ENCODE measurements around the gene LRRC75B. TPM values are rescaled to one million over a fixed set of nuclear protein-coding genes. Genes with fewer than 3 reads are reported as not detected.
"Not testable (repeated sequence)": the region's sequence is repeated elsewhere in the genome, so short reads cannot be mapped to it uniquely, and the experiment has no call there.

The LRRC75B gene
- total RNA-seq, 1 experiment from 2014 or later, result 2.2 TPM

DNA sequence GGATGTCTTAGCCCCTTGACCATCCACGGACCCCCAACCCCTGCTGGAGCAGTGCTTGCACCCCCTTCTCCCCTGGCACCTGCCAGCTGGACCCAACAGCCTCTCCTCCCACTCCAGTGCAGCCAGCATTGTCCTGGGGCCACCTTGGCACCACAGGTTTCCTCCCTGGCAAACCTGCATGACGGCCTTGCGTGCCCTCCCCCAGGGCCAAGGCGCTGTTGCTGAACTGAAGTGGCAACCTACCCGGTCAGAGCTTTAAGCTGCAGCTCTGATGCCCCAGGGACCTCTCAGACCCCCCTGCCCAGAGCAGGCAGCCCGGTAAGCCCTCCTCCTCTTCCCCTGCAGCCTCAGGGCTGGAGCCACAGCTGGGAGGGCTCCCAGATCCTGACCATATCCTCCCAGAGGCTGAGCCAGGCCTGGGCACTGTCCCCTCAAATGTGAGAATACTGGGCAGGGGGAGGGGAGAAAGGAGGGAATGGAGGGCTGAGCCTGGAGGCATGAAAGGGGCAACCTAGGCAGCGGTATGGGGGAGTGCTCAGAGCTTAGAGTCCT, 1.8 kb upstream of the LRRC75B start:
- H3K4me1 ChIP-seq (replicated peaks; ENCODE audit: insufficient read depth), result 0 out of 2 replicates have a peak, but pooled peaks cover 3% of the 10 kb centered on the region
- no peak overlapping the region for H3K4me2 ChIP-seq
- DNase-seq, result peak in 1 of 2 experiments; percentile 46
- ChIA-PET POLR2A (ENCODE audit: unreplicated experiment) (interaction anchor here (0.7 kb wide), 1 partner anchor 39 kb away, joined by 4 read pairs; no protein-coding TSS in a partner anchor), CTCF (no interaction called here)
- H3K79me2 ChIP-seq (ENCODE audit: low read depth), result no peaks in the 10 kb centered on the region
- H3K27ac ChIP-seq, result no peak overlapping the region
- H2AFZ ChIP-seq, result no peak overlapping the region
- H3K9me3 ChIP-seq (ENCODE audit: insufficient read depth, low read depth), result no peaks in the 10 kb centered on the region
- no peaks in the 10 kb centered on the region for H3K36me3 ChIP-seq (ENCODE audit: low read depth)
- H3F3A ChIP-seq (ENCODE audit: insufficient read depth, low read depth), result 0 out of 2 replicates have a peak, but pooled peaks cover 3% of the 10 kb centered on the region
- BruUV-seq (replicated peaks), result no TSS peak
- no peaks in the 10 kb centered on the region for H3K27me3 ChIP-seq (ENCODE audit: insufficient read depth, low read depth)
- no peaks in the 10 kb centered on the region for H4K20me1 ChIP-seq (ENCODE audit: insufficient read depth)
- no peaks in the 10 kb centered on the region for H3K9me2 ChIP-seq (ENCODE audit: insufficient read depth)
- intact Hi-C loops (cut with micrococcal nuclease; ENCODE audit: unreplicated experiment), result no loop called here
- H3K4me3 ChIP-seq, result no peak overlapping the region
- TF ChIP-seq, protein P1, sequence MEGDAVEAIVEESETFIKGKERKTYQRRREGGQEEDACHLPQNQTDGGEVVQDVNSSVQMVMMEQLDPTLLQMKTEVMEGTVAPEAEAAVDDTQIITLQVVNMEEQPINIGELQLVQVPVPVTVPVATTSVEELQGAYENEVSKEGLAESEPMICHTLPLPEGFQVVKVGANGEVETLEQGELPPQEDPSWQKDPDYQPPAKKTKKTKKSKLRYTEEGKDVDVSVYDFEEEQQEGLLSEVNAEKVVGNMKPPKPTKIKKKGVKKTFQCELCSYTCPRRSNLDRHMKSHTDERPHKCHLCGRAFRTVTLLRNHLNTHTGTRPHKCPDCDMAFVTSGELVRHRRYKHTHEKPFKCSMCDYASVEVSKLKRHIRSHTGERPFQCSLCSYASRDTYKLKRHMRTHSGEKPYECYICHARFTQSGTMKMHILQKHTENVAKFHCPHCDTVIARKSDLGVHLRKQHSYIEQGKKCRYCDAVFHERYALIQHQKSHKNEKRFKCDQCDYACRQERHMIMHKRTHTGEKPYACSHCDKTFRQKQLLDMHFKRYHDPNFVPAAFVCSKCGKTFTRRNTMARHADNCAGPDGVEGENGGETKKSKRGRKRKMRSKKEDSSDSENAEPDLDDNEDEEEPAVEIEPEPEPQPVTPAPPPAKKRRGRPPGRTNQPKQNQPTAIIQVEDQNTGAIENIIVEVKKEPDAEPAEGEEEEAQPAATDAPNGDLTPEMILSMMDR (conservative IDR thresholded peaks at IDR 0.05), result no peak
- TF ChIP-seq EZH2 (IDR thresholded peaks at IDR 0.05; ENCODE audit: low read depth), result no peak

DNA sequence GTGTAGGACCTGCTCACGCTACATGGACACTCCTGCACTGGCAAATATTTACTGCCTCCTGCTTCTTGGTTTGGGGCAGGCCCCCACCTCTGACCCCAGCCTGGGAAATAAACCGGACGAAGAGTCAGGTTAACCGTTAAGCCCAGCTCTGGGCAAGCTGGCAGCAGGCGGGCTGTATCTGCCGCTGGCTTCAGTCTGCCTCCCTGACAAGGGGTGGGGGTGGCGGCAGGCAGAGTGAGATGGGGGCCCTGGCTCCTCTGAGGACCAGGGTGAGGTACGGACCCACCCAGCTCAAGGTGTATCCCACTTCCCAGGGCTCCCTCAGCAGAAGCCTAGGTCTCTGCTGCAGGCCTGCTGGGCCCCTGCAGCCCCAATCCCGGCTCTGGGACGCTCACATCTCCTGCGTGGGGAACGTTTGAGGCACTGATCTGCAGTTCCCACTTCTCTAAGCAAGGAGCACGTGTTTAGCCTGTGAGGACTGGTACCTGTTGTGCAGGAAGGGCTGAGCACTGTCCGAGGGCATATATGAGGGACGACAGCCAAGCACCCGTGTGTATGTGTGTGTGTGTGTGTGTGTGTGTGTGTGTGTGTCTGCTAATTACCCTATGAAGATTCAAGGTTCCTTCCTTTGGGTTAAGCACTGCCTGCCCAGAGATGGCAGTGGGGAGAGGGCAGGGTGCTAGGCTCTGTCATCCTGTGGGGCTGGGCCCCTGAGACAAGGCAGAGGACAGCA, 1.1 kb upstream of the LRRC75B start:
- ChIA-PET POLR2A (ENCODE audit: unreplicated experiment) (interaction anchor here (0.7 kb wide), 1 partner anchor 39 kb away, joined by 4 read pairs; no protein-coding TSS in a partner anchor), CTCF (no interaction called here)
- Histone ChIP-seq H3K4me3 (no peak overlapping the region), H3K4me2 (no peak overlapping the region), H3K9me2 (ENCODE audit: insufficient read depth) (no peaks in the 10 kb centered on the region), H3K27me3 (ENCODE audit: insufficient read depth, low read depth) (no peaks in the 10 kb centered on the region), H4K20me1 (ENCODE audit: insufficient read depth) (no peaks in the 10 kb centered on the region), H3K36me3 (ENCODE audit: low read depth) (no peaks in the 10 kb centered on the region), H3K27ac (no peak overlapping the region), H3K79me2 (ENCODE audit: low read depth) (no peaks in the 10 kb centered on the region), H3F3A (ENCODE audit: insufficient read depth, low read depth) (0 out of 2 replicates have a peak, but pooled peaks cover 3% of the 10 kb centered on the region), H3K4me1 (replicated peaks; ENCODE audit: insufficient read depth) (0 out of 2 replicates have a peak, but pooled peaks cover 3% of the 10 kb centered on the region), H2AFZ (no peak overlapping the region), H3K9me3 (ENCODE audit: insufficient read depth, low read depth) (no peaks in the 10 kb centered on the region)
- no peak for DNase-seq
- no TSS peak for BruUV-seq (replicated peaks)
- no peak for TF ChIP-seq EZH2 (IDR thresholded peaks at IDR 0.05; ENCODE audit: low read depth)
- TF ChIP-seq, protein P1 (conservative IDR thresholded peaks at IDR 0.05), result no peak
- intact Hi-C loops (cut with micrococcal nuclease; ENCODE audit: unreplicated experiment), result no loop called here

DNA sequence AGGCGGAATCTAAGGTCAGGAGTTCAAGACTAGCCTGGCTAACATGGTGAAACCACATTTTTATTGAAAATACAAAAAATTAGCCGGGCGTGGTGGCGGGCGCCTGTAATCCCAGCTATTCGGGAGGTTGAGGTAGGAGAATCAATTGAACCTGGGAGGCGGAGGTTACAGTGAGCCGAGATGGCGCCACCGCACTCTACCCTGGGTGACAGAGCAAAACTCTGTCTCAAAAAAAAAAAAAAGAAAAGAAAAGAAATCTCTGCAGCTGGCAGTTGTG, 624 bp upstream of the LRRC75B start:
- H3K79me2 ChIP-seq (ENCODE audit: low read depth); H3K9me3 ChIP-seq (ENCODE audit: insufficient read depth, low read depth); H4K20me1 ChIP-seq (ENCODE audit: insufficient read depth); DNase-seq; H2AFZ ChIP-seq; H3F3A ChIP-seq (ENCODE audit: insufficient read depth, low read depth); H3K27me3 ChIP-seq (ENCODE audit: insufficient read depth, low read depth); BruUV-seq (replicated peaks); H3K36me3 ChIP-seq (ENCODE audit: low read depth); CTCF ChIA-PET; H3K4me1 ChIP-seq (replicated peaks; ENCODE audit: insufficient read depth); H3K27ac ChIP-seq; POLR2A ChIA-PET (ENCODE audit: unreplicated experiment); intact Hi-C loops (cut with micrococcal nuclease; ENCODE audit: unreplicated experiment); H3K9me2 ChIP-seq (ENCODE audit: insufficient read depth): not testable (repeated sequence)
- H3K4me3 ChIP-seq, result peak overlapping the region; percentile 61; the same call in 1 of the 2 replicates
- peak overlapping the region; percentile 89 for H3K4me2 ChIP-seq
